ENCODE data around the gene PPP6R1.

DNA sequence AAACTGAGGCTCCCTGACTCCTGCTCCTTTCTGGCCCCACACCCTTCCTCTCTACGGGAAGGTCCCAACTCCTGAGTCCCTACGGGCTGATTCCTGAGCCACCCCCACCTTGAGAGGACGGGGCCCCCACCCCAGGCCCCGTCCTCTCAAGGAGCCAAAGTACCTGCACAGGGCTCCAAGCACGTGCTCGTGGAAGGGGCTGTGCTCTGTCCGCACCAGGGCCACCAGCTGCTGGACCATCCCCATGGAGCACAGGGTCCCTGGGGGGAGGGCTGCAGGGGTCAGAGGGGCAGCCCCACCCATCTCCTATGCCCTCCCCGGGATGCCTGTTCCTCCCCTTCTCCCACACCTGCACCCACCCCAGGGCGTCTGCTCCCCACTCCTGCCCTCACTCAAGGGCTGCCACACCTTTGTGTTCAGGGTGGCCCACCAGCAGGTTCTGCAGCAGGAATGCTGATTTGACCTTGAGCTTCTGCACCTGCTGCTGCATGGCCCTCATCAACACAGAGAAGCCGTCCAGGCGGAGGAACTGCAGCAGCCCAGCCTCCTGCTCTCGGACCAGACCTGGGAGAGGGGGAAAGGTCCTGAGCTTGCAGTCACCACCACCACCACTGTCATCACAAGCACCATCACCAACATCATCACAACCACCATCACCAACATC lies 7.0 kb upstream of the PPP6R1 start:
- TF ChIP-seq EZH2 (IDR thresholded peaks at IDR 0.05) (no peak), POLR2AphosphoS5 (IDR thresholded peaks at IDR 0.05; ENCODE audit: borderline replicate concordance, low read depth, low read length) (no peak), FOXP2 (optimal IDR thresholded peaks at IDR 0.05; ENCODE audit: control extremely low read depth, extremely low read length, insufficient read depth) (no peak)
